Measurements from ENCODE around the gene TENT4B. TPM values are rescaled to one million over a fixed set of nuclear protein-coding genes. Genes with fewer than 3 reads are reported as not detected.

The TENT4B gene
- total RNA-seq, 1 donor from 2014 or later = 16.6 TPM

DNA sequence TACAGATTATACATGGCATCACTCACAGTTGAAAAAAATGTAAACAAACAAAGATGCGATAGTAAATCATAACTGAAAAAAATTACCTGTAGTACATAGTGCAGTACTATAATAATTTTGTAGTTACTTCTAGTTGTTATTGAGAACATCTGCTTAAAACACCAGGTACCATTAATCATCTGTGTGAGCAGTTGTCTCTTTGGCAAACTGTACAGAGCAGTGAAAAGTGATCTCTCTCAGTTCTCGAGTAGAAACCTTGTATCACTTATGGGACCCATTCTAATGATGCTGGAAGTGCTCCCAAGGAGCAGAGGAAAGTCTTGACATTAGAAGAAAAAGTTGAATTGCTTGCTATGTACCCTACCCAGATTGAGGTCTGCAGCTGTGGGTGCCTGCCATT is 8.9 kb upstream of the TENT4B start:
- no peaks in the 10 kb centered on the region for H3K36me3 Mint-ChIP-seq (ENCODE audit: low read depth)
- H3K27me3 Mint-ChIP-seq = no peaks in the 10 kb centered on the region
- no peak overlapping the region for H3K27ac Mint-ChIP-seq
- no peak overlapping the region for H3K4me3 Mint-ChIP-seq
- H3K9me3 Mint-ChIP-seq = no peaks in the 10 kb centered on the region
- no peak for DNase-seq
- intact Hi-C loops (cut with micrococcal nuclease) = no loop called here
- H3K4me1 Mint-ChIP-seq = no peaks in the 10 kb centered on the region

DNA sequence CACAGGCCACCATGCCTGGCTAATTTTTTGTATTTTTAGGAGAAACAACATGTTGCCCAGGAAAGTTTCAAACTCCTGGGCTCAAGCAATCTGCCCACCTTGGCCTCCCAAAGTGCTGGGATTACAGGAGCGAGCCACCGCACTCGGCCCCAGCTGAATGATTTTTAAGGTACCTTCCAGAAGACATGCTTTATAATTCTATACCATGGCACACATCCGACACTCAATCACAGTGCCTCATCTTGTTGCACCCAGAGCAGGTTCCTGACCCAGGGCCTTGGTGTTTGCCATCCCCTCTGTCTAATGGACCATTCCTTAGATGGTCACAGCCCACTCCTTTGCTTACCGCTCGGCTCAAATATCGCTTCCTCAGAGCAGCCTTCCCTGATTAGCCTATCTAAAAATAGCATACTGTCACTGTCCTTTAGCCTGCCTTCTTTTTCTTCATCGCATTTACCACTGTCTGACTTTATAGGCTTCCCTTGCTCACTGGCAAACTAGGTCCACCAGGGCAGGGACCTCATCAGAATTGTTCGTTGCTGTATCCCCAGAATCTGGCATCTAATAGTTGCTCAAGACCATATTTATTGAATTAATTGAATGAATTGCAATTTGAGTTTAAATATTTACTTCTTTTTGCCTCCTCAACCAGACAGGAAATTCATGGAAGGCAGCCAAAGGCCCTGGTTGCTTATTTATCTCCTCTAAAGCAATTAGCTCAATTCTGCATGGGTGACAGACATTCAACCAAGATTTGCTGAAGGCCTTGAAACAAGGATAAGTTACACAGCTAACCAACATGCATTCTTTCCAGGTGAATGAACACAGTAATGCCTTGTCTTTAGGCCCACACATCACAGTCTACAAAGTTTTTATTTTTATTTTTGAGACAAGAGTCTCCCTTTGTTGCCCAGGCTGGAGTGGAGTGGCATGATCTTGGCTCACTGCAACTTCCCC is 6.3 kb upstream of the TENT4B start:
- H3K4me3 Mint-ChIP-seq = no peak overlapping the region
- no peaks in the 10 kb centered on the region for H3K27me3 Mint-ChIP-seq
- H3K9me3 Mint-ChIP-seq = no peaks in the 10 kb centered on the region
- no peak overlapping the region for H3K27ac Mint-ChIP-seq
- no peaks in the 10 kb centered on the region for H3K36me3 Mint-ChIP-seq (ENCODE audit: low read depth)
- intact Hi-C loops (cut with micrococcal nuclease) = no loop called here
- no peak for DNase-seq
- H3K4me1 Mint-ChIP-seq = peaks cover 2% of the 10 kb centered on the region

DNA sequence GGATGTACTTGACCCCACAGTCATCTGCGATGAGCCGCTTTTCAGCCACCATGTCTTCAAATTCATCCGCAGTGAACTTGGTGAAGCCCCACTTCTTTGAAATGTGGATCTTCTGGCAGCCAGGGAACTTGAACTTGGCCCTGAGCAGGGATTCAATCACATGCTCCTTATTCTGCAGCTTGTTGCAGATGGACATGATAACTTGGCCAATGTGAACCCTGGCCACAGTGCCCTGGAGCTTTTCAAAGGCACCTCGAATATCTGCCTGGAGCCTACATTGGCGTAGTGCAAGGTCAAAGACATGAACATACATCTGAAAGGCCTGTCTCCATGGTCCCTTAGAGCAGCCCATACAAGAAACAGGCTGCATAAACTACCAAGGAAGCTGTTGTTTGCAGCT is 1.8 kb upstream of the TENT4B start:
- Mint-ChIP-seq H3K36me3 (ENCODE audit: low read depth) (peaks cover 4% of the 10 kb centered on the region), H3K4me3 (no peak overlapping the region), H3K9me3 (no peaks in the 10 kb centered on the region), H3K4me1 (peaks cover 22% of the 10 kb centered on the region), H3K27me3 (no peaks in the 10 kb centered on the region), H3K27ac (no peak overlapping the region)
- peak; percentile 57 for DNase-seq
- intact Hi-C loops (cut with micrococcal nuclease) = loop anchor here (5.0 kb wide), 4 partner anchors 49 to 591 kb away; partner anchors contain the start of gene CYLD

DNA sequence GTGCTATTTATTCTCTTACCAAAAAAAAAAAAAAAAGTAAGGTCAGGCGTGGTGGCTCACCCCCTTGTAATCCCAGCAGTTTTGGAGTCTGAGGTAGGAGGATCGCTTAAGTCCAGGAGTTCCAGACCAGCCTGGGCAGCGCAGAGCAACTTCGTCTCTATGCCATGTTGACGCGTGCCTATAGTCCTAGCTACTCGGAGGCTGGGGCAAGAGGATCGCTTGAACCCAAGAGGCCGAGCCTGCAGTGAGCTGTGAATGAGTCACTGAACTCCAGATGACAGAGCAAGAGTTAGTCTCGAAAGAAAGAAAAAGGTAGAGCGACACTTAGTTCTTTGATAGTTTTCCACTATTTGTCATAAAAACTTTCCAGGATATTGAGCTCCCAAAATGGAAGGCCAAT is 1.4 kb upstream of the TENT4B start:
- Mint-ChIP-seq H3K27me3 (no peaks in the 10 kb centered on the region), H3K27ac (peak overlapping the region; percentile 94), H3K36me3 (ENCODE audit: low read depth) (peaks cover 6% of the 10 kb centered on the region), H3K4me1 (peaks cover 25% of the 10 kb centered on the region), H3K4me3 (peak overlapping the region; percentile 88), H3K9me3 (no peaks in the 10 kb centered on the region)
- DNase-seq = peak; percentile 62
- intact Hi-C loops (cut with micrococcal nuclease) = loop anchor here (1.0 to 5.0 kb wide), 6 partner anchors 30 to 591 kb away; partner anchors contain the start of gene CYLD

DNA sequence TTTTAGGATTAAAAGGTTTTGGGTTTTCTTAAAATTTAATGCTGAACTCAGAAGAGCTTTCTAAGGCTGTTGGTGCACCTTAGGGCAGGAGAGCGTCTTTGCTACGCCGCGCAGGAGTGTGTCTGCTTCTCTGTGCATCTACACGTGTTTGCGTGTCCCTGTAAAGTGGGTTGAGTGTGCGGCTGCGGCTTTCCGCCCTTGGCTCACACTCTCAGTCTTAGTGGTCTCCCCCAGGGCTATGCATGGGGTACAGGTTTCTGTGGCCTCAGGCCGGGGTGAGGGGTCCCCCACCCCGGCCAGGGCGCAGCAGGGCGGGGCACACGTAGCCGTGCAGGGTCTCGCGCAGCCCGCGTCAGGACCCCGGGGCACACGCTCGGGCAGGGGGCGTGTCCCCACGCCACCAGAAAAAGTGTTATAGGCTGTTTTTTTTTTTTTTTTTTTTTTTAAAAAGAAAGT is 727 bp upstream of the TENT4B start:
- Mint-ChIP-seq H3K4me1 (peaks cover 30% of the 10 kb centered on the region), H3K9me3 (no peaks in the 10 kb centered on the region), H3K27me3 (no peaks in the 10 kb centered on the region), H3K36me3 (ENCODE audit: low read depth) (peaks cover 9% of the 10 kb centered on the region), H3K4me3 (peak overlapping the region; percentile 88), H3K27ac (peak overlapping the region; percentile 94)
- peak; percentile 93 for DNase-seq
- intact Hi-C loops (cut with micrococcal nuclease) = loop anchor here (1.0 to 5.0 kb wide), 6 partner anchors 31 to 590 kb away; partner anchors contain the start of gene CYLD

DNA sequence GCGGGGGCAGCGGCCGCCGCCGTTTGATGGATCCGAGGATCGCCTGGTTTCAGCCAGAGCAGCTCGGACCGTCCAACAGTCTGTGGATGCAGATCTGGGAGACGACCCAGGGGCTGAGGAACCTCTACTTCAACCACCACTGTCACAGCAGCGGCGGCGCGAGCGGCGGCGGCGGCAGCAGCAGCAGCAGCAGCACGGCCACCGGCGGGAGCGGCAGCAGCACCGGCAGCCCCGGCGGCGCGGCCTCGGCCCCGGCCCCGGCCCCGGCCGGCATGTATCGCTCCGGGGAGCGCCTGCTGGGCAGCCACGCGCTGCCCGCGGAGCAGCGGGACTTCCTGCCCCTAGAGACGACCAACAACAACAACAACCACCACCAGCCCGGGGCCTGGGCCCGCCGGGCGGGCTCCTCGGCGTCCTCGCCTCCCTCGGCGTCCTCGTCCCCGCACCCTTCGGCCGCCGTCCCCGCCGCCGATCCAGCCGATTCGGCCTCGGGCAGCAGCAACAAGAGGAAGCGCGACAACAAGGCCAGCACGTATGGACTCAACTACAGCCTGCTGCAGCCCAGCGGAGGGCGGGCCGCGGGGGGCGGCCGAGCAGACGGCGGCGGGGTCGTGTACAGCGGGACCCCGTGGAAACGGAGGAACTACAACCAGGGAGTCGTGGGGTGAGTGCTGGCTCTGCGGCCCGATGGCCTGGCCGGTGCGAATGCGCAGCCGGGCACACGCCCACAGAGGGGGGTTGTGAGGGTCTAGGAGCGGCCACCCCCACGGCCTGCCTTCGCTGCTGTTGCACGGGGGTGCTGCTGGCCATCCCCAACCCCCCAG is 702 bp downstream of the TENT4B start:
- peak overlapping the region; percentile 55 for H3K27ac Mint-ChIP-seq
- no peak for DNase-seq
- H3K36me3 Mint-ChIP-seq (ENCODE audit: low read depth) = peaks cover 12% of the 10 kb centered on the region
- peaks cover 36% of the 10 kb centered on the region for H3K4me1 Mint-ChIP-seq
- H3K4me3 Mint-ChIP-seq = peak overlapping the region; percentile 83
- intact Hi-C loops (cut with micrococcal nuclease) = loop anchor here (1.0 to 5.0 kb wide), 6 partner anchors 52 to 588 kb away; partner anchors contain the start of genes BRD7, CNEP1R1 and CYLD
- no peaks in the 10 kb centered on the region for H3K27me3 Mint-ChIP-seq
- H3K9me3 Mint-ChIP-seq = no peaks in the 10 kb centered on the region

DNA sequence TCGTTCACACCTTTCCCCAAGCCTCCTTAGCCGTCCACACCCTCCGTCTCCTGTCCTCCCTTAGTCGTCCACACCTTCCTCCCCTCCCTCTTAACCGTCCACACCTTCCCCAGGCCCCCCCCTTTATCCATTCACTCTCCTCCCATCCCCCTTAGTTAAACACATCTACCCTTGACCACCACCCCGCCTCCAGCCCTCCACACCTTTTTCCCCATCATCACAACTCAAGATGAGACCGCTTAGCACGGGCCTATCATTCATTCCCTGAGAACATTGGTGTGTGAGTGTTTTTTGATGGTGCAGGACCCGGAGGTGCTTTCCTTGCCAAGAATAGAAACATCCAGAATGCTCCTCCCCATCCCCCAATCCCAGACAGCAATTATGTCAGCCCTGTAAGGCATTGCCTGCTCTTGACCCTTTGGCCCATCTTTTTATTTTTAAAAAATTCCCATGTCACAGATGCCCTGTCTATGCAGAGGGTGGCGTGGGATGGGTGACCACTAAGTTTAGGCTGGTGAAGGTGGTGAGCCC is 1.4 kb downstream of the TENT4B start:
- H3K27ac Mint-ChIP-seq = peak overlapping the region; percentile 55
- peak; percentile 70 for DNase-seq
- peaks cover 40% of the 10 kb centered on the region for H3K4me1 Mint-ChIP-seq
- H3K4me3 Mint-ChIP-seq = peak overlapping the region; percentile 83
- no peaks in the 10 kb centered on the region for H3K27me3 Mint-ChIP-seq
- H3K9me3 Mint-ChIP-seq = no peaks in the 10 kb centered on the region
- peaks cover 13% of the 10 kb centered on the region for H3K36me3 Mint-ChIP-seq (ENCODE audit: low read depth)
- intact Hi-C loops (cut with micrococcal nuclease) = loop anchor here (2.0 to 5.0 kb wide), 5 partner anchors 52 to 588 kb away; partner anchors contain the start of genes BRD7 and CYLD

DNA sequence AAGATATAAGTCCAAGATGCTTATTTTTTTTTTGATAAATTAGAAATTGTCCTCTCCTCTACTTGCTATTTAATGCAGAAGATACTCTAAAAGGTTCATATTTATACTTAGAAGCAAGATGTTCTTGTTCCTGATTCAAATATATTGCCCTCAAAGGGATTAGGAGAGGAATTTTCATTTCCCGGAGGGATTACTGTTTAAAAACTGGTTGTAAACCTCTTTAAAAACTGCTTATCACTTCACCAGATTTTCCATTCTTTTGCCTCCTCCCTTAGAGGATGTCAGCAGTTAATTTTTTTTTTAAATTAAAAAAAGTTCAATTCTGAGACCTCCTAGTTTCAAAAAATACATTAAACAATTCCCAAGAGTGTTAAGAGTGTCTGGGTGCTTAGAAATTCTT is 2.8 kb downstream of the TENT4B start:
- Mint-ChIP-seq H3K36me3 (ENCODE audit: low read depth) (peaks cover 18% of the 10 kb centered on the region), H3K9me3 (no peaks in the 10 kb centered on the region), H3K27me3 (no peaks in the 10 kb centered on the region), H3K27ac (no peak overlapping the region), H3K4me3 (peak overlapping the region; percentile 83), H3K4me1 (peaks cover 50% of the 10 kb centered on the region)
- intact Hi-C loops (cut with micrococcal nuclease) = loop anchor here (1.0 to 2.0 kb wide), 2 partner anchors 16 to 213 kb away; partner anchors contain the start of gene BRD7
- no peak for DNase-seq

DNA sequence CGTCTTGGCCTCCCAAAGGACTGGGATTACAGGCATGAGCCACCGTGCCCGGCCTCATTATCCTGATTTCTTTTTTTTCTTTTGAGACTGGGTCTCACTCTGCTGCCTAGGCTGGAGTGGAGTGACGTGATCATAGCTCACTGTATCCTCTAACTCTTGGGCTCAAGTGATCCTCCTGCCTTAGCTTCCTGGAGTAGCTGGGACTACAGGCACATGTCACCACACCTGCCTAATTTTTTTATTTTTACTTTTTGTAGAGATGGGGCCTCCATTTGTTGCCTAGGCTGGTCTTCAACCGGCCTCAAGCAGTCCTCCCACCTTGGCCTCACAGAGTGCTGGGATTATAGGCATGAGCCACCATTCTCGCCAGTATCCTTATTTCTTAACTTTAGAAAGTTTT is 3.5 kb downstream of the TENT4B start:
- DNase-seq = no peak
- H3K4me1 Mint-ChIP-seq = peaks cover 51% of the 10 kb centered on the region
- H3K27me3 Mint-ChIP-seq = no peaks in the 10 kb centered on the region
- no peak overlapping the region for H3K27ac Mint-ChIP-seq
- H3K36me3 Mint-ChIP-seq (ENCODE audit: low read depth) = peaks cover 18% of the 10 kb centered on the region
- peak overlapping the region; percentile 56 for H3K4me3 Mint-ChIP-seq
- intact Hi-C loops (cut with micrococcal nuclease) = no loop called here
- no peaks in the 10 kb centered on the region for H3K9me3 Mint-ChIP-seq

DNA sequence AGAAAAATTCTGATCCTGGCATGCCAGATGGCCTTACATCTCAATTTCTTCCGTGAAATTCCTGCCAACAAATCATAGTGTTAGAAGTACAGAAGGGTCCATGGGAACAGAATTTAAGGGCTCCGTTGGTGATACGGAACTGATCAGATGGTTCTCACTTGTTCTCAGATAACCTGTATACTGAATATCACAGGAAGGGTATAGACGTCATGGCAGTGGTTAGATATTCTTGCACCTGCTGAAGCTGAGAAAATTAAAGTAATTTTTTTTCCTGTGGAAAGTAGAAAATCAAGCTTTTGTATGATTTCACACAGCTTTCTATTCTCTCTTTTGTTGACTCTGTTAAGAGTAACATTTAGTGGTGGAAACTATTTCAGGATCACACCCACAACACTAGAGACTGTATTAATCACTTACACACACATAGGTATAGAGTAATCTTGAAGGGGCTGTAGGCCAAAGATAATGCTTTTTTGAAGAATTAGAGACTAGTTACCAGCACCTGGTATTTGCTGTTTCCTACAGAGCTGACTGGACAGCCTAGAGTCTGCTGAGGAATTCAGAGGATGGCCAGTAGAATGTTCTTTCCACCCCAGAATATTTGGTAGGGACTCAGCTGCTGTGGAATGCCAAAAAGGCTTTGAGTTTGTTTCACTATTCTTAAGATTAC is 7.5 kb downstream of the TENT4B start:
- intact Hi-C loops (cut with micrococcal nuclease) = loop anchor here (2.0 to 5.0 kb wide), 2 partner anchors 37 to 50 kb away; no protein-coding TSS in a partner anchor
- Mint-ChIP-seq H3K27ac (peak overlapping the region; percentile 32), H3K36me3 (ENCODE audit: low read depth) (peaks cover 17% of the 10 kb centered on the region), H3K9me3 (no peaks in the 10 kb centered on the region), H3K27me3 (no peaks in the 10 kb centered on the region), H3K4me3 (no peak overlapping the region), H3K4me1 (peaks cover 45% of the 10 kb centered on the region)
- no peak for DNase-seq

DNA sequence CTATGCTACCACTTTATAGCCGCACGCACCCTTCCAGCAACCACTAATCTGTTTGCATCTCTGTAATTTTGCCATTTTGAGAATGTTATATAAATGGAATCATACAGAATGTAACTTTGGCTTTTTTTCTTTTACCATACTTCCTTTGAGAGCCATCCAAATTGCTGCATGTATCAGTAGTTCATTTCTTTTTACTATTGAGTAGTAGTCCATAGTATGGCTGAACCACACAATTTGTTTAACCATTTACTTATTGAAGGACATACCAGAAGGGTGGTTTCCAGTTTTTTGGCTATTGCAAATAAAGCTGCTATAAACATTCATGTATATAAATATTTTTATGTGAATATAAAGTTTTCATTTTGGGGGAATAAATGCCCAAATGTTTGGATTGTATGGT is 8.8 kb downstream of the TENT4B start:
- Mint-ChIP-seq H3K4me3 (no peak overlapping the region), H3K27ac (no peak overlapping the region), H3K36me3 (ENCODE audit: low read depth) (peaks cover 14% of the 10 kb centered on the region), H3K9me3 (no peaks in the 10 kb centered on the region), H3K27me3 (no peaks in the 10 kb centered on the region), H3K4me1 (peaks cover 50% of the 10 kb centered on the region)
- intact Hi-C loops (cut with micrococcal nuclease) = loop anchor here (2.0 to 5.0 kb wide), 2 partner anchors 35 to 49 kb away; no protein-coding TSS in a partner anchor
- no peak for DNase-seq

DNA sequence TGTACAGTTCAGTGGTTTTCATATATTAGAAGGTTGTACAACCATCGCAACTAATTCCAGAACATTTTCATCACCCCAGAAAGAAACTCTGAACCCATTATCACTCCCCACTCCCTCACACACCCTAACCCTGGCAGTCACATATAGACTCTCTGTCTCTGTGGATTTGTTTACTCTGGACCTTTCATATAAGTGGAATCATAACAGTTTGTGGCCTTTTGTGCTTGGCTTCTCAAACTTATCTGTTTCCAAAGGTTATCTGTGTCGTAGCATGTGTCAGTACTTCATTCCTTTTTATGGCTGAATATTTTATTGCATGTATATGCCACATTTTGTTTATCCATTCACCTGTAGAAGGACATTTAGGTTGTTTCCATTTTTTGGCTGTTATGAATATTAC is 12.4 kb downstream of the TENT4B start:
- H3K27me3 Mint-ChIP-seq = no peaks in the 10 kb centered on the region
- no peaks in the 10 kb centered on the region for H3K9me3 Mint-ChIP-seq
- H3K4me3 Mint-ChIP-seq = no peak overlapping the region
- peaks cover 41% of the 10 kb centered on the region for H3K4me1 Mint-ChIP-seq
- H3K27ac Mint-ChIP-seq = no peak overlapping the region
- peaks cover 8% of the 10 kb centered on the region for H3K36me3 Mint-ChIP-seq (ENCODE audit: low read depth)
- no peak for DNase-seq
- intact Hi-C loops (cut with micrococcal nuclease) = no loop called here
